GM21381 (cell line): ENCODE results near the gene SPAG16.

Experiments
- ATAC-seq: cut with Tn5 transposase; IDR thresholded peaks from one replicate; pipeline ENCODE4 v1.9.1; 2021; ENCODE audit warnings: mild to moderate bottlenecking, moderate library complexity; ENCODE audit not compliant: unreplicated experiment

The SPAG16 gene

GRCh38 chr2:213537579-213537978, 253.3 kb downstream of the SPAG16 start:
- ATAC-seq, result no peak

GRCh38 chr2:213544940-213545339, 260.7 kb downstream of the SPAG16 start:
- ATAC-seq, result no peak

- ATAC-seq, result no peak
Observed at GRCh38 chr2:213545481-213545880, 261.2 kb downstream of the SPAG16 start.

- ATAC-seq, result no peak
Observed at GRCh38 chr2:213545964-213546475, 261.8 kb downstream of the SPAG16 start.

GRCh38 chr2:213551526-213551925, 267.3 kb downstream of the SPAG16 start:
- no peak for ATAC-seq

GRCh38 chr2:213559053-213559452, 274.8 kb downstream of the SPAG16 start:
- ATAC-seq, result no peak

- ATAC-seq, result no peak
Observed at GRCh38 chr2:213561759-213562158, 277.5 kb downstream of the SPAG16 start.

GRCh38 chr2:213562539-213563180, 278.4 kb downstream of the SPAG16 start:
- ATAC-seq, result no peak

GRCh38 chr2:213566846-213567245, 282.6 kb downstream of the SPAG16 start:
- ATAC-seq, result no peak

- ATAC-seq, result no peak
Observed at GRCh38 chr2:213609570-213610170, 325.4 kb downstream of the SPAG16 start.

GRCh38 chr2:213627054-213627710, 342.9 kb downstream of the SPAG16 start:
- ATAC-seq, result no peak

- ATAC-seq, result no peak
Observed at GRCh38 chr2:213627835-213628460, 343.7 kb downstream of the SPAG16 start.

GRCh38 chr2:213640738-213641425, 356.6 kb downstream of the SPAG16 start:
- ATAC-seq, result no peak

- no peak for ATAC-seq
Observed at GRCh38 chr2:213644926-213645325, 360.7 kb downstream of the SPAG16 start.

GRCh38 chr2:213649176-213649575, 364.9 kb downstream of the SPAG16 start:
- ATAC-seq, result no peak

- ATAC-seq, result no peak
Observed at GRCh38 chr2:213664817-213665216, 380.6 kb downstream of the SPAG16 start.

GRCh38 chr2:213669657-213670056, 385.4 kb downstream of the SPAG16 start:
- no peak for ATAC-seq

- no peak for ATAC-seq
Observed at GRCh38 chr2:213678437-213679218, 394.4 kb downstream of the SPAG16 start.

GRCh38 chr2:213679894-213680293, 395.6 kb downstream of the SPAG16 start:
- ATAC-seq, result no peak

GRCh38 chr2:213682276-213682675, 398.0 kb downstream of the SPAG16 start:
- no peak for ATAC-seq
